CD4-positive, alpha-beta T cell treated with Interferon alpha-2 for 1 hour (primary cell): ENCODE data around the gene CCDC63.
"Not testable (repeated sequence)": the region's sequence is repeated elsewhere in the genome, so short reads cannot be mapped to it uniquely, and the experiment has no call there.

Source experiments
- DNase-seq, 2 donors: peaks; one replicate each; pipeline ENCODE4 v3.0.0-alpha.2; 2020 to 2022

The CCDC63 gene

GRCh38 chr12:110844551-110845338, 2.0 kb upstream of the CCDC63 start:
- no peak for DNase-seq

- no peak for DNase-seq
These were observed 1.5 kb upstream of the CCDC63 start for GRCh38 chr12:110845339-110845682.

- no peak for DNase-seq
These were observed 1.6 kb downstream of the CCDC63 start for GRCh38 chr12:110848314-110848923.

- DNase-seq, result no peak
These were observed 2.4 kb downstream of the CCDC63 start for GRCh38 chr12:110849221-110849620.

GRCh38 chr12:110849748-110850403, 3.1 kb downstream of the CCDC63 start:
- no peak for DNase-seq

- DNase-seq, result no peak
These were observed 4.0 kb downstream of the CCDC63 start for GRCh38 chr12:110850762-110851161.

- no peak for DNase-seq
These were observed 7.0 kb downstream of the CCDC63 start for GRCh38 chr12:110853836-110854235.

GRCh38 chr12:110856542-110856941, 9.8 kb downstream of the CCDC63 start:
- DNase-seq, result no peak

- no peak for DNase-seq
These were observed 10.7 kb downstream of the CCDC63 start for GRCh38 chr12:110857528-110857927.

- not testable (repeated sequence) for DNase-seq
These were observed 11.2 kb downstream of the CCDC63 start for GRCh38 chr12:110857954-110858353.

- DNase-seq, result no peak
These were observed 12.1 kb downstream of the CCDC63 start for GRCh38 chr12:110858848-110859247.

- no peak for DNase-seq
These were observed 14.1 kb downstream of the CCDC63 start for GRCh38 chr12:110860833-110861296.

- DNase-seq, result no peak
These were observed 14.9 kb downstream of the CCDC63 start for GRCh38 chr12:110861729-110862128.

GRCh38 chr12:110862329-110862728, 15.5 kb downstream of the CCDC63 start:
- no peak for DNase-seq

GRCh38 chr12:110863161-110863560, 16.4 kb downstream of the CCDC63 start:
- no peak for DNase-seq

- DNase-seq, result no peak
These were observed 18.7 kb downstream of the CCDC63 start for GRCh38 chr12:110865521-110865920.

- no peak for DNase-seq
These were observed 22.2 kb downstream of the CCDC63 start for GRCh38 chr12:110869026-110869425.

- no peak for DNase-seq
These were observed 23.0 kb downstream of the CCDC63 start for GRCh38 chr12:110869803-110870202.

GRCh38 chr12:110872100-110872499, 25.3 kb downstream of the CCDC63 start:
- no peak for DNase-seq

GRCh38 chr12:110874351-110874750, 27.6 kb downstream of the CCDC63 start:
- no peak for DNase-seq

GRCh38 chr12:110874781-110875180, 28.0 kb downstream of the CCDC63 start:
- no peak for DNase-seq

- no peak for DNase-seq
These were observed 33.9 kb downstream of the CCDC63 start for GRCh38 chr12:110880651-110881050.

- no peak for DNase-seq
These were observed 36.5 kb downstream of the CCDC63 start for GRCh38 chr12:110883251-110883650.
